Measurements from ENCODE around the gene ZNF638. TPM values are rescaled to one million over a fixed set of nuclear protein-coding genes. Genes with fewer than 3 reads are reported as not detected.

ZNF638 gene
- total RNA-seq, 2 experiments from 2014 or later, result 81.1 to 86.0 TPM

- H3K27ac Mint-ChIP-seq, result no peak overlapping the region
These were observed 147.2 kb downstream of the ZNF638 start for GRCh38 chr2:71478806-71479205.

GRCh38 chr2:71479261-71479660 lies 147.7 kb downstream of the ZNF638 start:
- ChIA-PET POLR2A (no interaction called here), CTCF (interaction anchor here (0.6 kb wide), 1 partner anchor 15 kb away, joined by 3 read pairs; no protein-coding TSS in a partner anchor)
- Mint-ChIP-seq H3K27me3 (peaks cover 2% of the 10 kb centered on the region), H3K4me3 (no peak overlapping the region), H3K27ac (no peak overlapping the region), H3K36me3 (ENCODE audit: low read depth) (no peaks in the 10 kb centered on the region), H3K4me1 (ENCODE audit: low read depth) (no peaks in the 10 kb centered on the region), H3K9me3 (no peaks in the 10 kb centered on the region)
- ATAC-seq, result no peak
- intact Hi-C loops (cut with micrococcal nuclease), result no loop called here
- no peak for DNase-seq
- TF ChIP-seq CTCF (IDR thresholded peaks at IDR 0.05), result no peak

More at GRCh38 chr2:71478806-71479205, 147.2 kb downstream of the ZNF638 start:
- no peak for ATAC-seq
- intact Hi-C loops (cut with micrococcal nuclease), result no loop called here
- DNase-seq, result no peak
- TF ChIP-seq CTCF (IDR thresholded peaks at IDR 0.05), result no peak
- no peaks in the 10 kb centered on the region for H3K36me3 Mint-ChIP-seq (ENCODE audit: low read depth)
- no peaks in the 10 kb centered on the region for H3K4me1 Mint-ChIP-seq (ENCODE audit: low read depth)
- H3K9me3 Mint-ChIP-seq, result no peaks in the 10 kb centered on the region
- H3K27me3 Mint-ChIP-seq, result peaks cover 2% of the 10 kb centered on the region
- CTCF ChIA-PET, result interaction anchor here (0.6 kb wide), 1 partner anchor 15 kb away, joined by 3 read pairs; no protein-coding TSS in a partner anchor
- no peak overlapping the region for H3K4me3 Mint-ChIP-seq
- POLR2A ChIA-PET, result no interaction called here

- Mint-ChIP-seq H3K36me3 (ENCODE audit: low read depth) (no peaks in the 10 kb centered on the region), H3K9me3 (no peaks in the 10 kb centered on the region), H3K27ac (no peak overlapping the region), H3K4me1 (ENCODE audit: low read depth) (no peaks in the 10 kb centered on the region), H3K4me3 (no peak overlapping the region), H3K27me3 (peaks cover 2% of the 10 kb centered on the region)
- no peak for DNase-seq
- TF ChIP-seq CTCF (IDR thresholded peaks at IDR 0.05), result no peak
- intact Hi-C loops (cut with micrococcal nuclease), result no loop called here
- CTCF ChIA-PET, result interaction anchor here (1.5 kb wide), 1 partner anchor 29 kb away, joined by 4 read pairs; no protein-coding TSS in a partner anchor
- POLR2A ChIA-PET, result no interaction called here
- ATAC-seq, result no peak
These were observed 149.5 kb downstream of the ZNF638 start for GRCh38 chr2:71481111-71481510.

- Mint-ChIP-seq H3K4me3 (no peak overlapping the region), H3K4me1 (ENCODE audit: low read depth) (no peaks in the 10 kb centered on the region), H3K27me3 (peaks cover 2% of the 10 kb centered on the region), H3K27ac (no peak overlapping the region), H3K36me3 (ENCODE audit: low read depth) (no peaks in the 10 kb centered on the region), H3K9me3 (no peaks in the 10 kb centered on the region)
- no peak for ATAC-seq
- TF ChIP-seq CTCF (IDR thresholded peaks at IDR 0.05), result no peak
- intact Hi-C loops (cut with micrococcal nuclease), result no loop called here
- ChIA-PET CTCF (interaction anchor here (1.5 kb wide), 1 partner anchor 28 kb away, joined by 4 read pairs; no protein-coding TSS in a partner anchor), POLR2A (no interaction called here)
- no peak for DNase-seq
These were observed 150.5 kb downstream of the ZNF638 start for GRCh38 chr2:71482055-71482454.

- no peak for ATAC-seq
- H3K27ac Mint-ChIP-seq, result no peak overlapping the region
- ChIA-PET CTCF (no interaction called here), POLR2A (no interaction called here)
- no peak for TF ChIP-seq CTCF (IDR thresholded peaks at IDR 0.05)
- no peak for DNase-seq
- peaks cover 2% of the 10 kb centered on the region for H3K27me3 Mint-ChIP-seq
- no peaks in the 10 kb centered on the region for H3K9me3 Mint-ChIP-seq
- H3K4me3 Mint-ChIP-seq, result no peak overlapping the region
- H3K4me1 Mint-ChIP-seq (ENCODE audit: low read depth), result no peaks in the 10 kb centered on the region
- intact Hi-C loops (cut with micrococcal nuclease), result no loop called here
- H3K36me3 Mint-ChIP-seq (ENCODE audit: low read depth), result no peaks in the 10 kb centered on the region
These were observed 151.7 kb downstream of the ZNF638 start for GRCh38 chr2:71483246-71483645.

Data from activated CD8-positive, alpha-beta T cell treated with anti-CD3 and anti-CD28 coated beads for 36 hours (primary cell).